IMR-90 (cell line): ENCODE results near the gene ABLIM3. TPM values are rescaled to one million over a fixed set of nuclear protein-coding genes. Genes with fewer than 3 reads are reported as not detected.

Source experiments
- ATAC-seq: fragments of 200-7000 bp; cut with Tn5 transposase; 2 replicates; pipeline ENCODE4 v1.9.1; 2020; ENCODE audit warnings: low read depth, mild to moderate bottlenecking, moderate library complexity
- BruUV-seq: library from RNA; stranded (reverse); fragments of 400-500 nt; replicated peaks from 2 replicates; lab custom pipeline; 2021; lab: Mats Ljungman, UMichigan
- CTCF ChIA-PET: fragments of 300-600 bp; formaldehyde crosslinking; extraction: SDS; loops from one replicate; lab custom pipeline; 2021; ENCODE audit warnings: antibody characterized with exemption; lab: Yijun Ruan, JAX
- POLR2A ChIA-PET: fragments of 300-600 bp; sonication (Branson Sonifier 250); formaldehyde crosslinking; loops from one replicate; lab custom pipeline; 2022; ENCODE audit warnings: antibody characterized with exemption; ENCODE audit not compliant: unreplicated experiment; lab: Charles Lee
- DNase-seq: peaks from one replicate; pipeline ENCODE4 v3.0.0; 2013
- H2AFZ ChIP-seq: replicated peaks from 2 replicates; pipeline ENCODE3; 2013; ENCODE audit warnings: low read length, mild to moderate bottlenecking; ENCODE audit not compliant: poor library complexity
- H2AK5ac ChIP-seq: 2 replicates; pipeline ENCODE4 v1.6.1; 2013; ENCODE audit warnings: low read depth, low read length, inconsistent platforms
- H2AK9ac ChIP-seq: replicated peaks from 2 replicates; pipeline ENCODE3; 2013; ENCODE audit warnings: mild to moderate bottlenecking, low read depth, low read length, moderate library complexity; ENCODE audit not compliant: poor library complexity
- H2BK120ac ChIP-seq: 2 replicates; pipeline ENCODE4 v1.6.1; 2013; ENCODE audit warnings: low read depth, low read length, inconsistent platforms
- H2BK15ac ChIP-seq: 3 replicates; pipeline ENCODE4 v1.6.1; 2013; ENCODE audit warnings: low read depth, low read length, inconsistent platforms
- H2BK20ac ChIP-seq: 2 replicates; pipeline ENCODE4 v1.6.1; 2013; ENCODE audit warnings: low read depth, mild to moderate bottlenecking, inconsistent platforms, low read length, moderate library complexity
- H2BK5ac ChIP-seq: 2 replicates; pipeline ENCODE4 v1.6.1; 2013; ENCODE audit warnings: mild to moderate bottlenecking, low read depth, low read length, inconsistent platforms; ENCODE audit not compliant: poor library complexity, severe bottlenecking
- H3K14ac ChIP-seq: replicated peaks from 2 replicates; pipeline ENCODE4 v1.6.1; 2013; ENCODE audit warnings: low read depth, low read length, inconsistent platforms
- H3K18ac ChIP-seq: 2 replicates; pipeline ENCODE4 v1.6.1; 2013; ENCODE audit warnings: low read depth, low read length, control low read depth
- H3K23ac ChIP-seq: 2 replicates; pipeline ENCODE4 v1.6.1; 2013; ENCODE audit warnings: low read depth, low read length, inconsistent platforms
- H3K27ac ChIP-seq: 2 replicates; pipeline ENCODE4 v1.5.1; 2013; ENCODE audit warnings: mild to moderate bottlenecking, control low read depth, low read length; ENCODE audit not compliant: insufficient read depth
- H3K27me3 ChIP-seq: 2 replicates; pipeline ENCODE4 v1.6.1; 2013; ENCODE audit warnings: low read length; ENCODE audit not compliant: control insufficient read depth, insufficient read depth
- H3K36me3 ChIP-seq: 2 replicates; pipeline ENCODE4 v1.6.1; 2013; ENCODE audit warnings: low read length, mixed read lengths; ENCODE audit not compliant: control insufficient read depth, insufficient read depth
- H3K4ac ChIP-seq: 2 replicates; pipeline ENCODE4 v1.6.1; 2013; ENCODE audit warnings: low read depth, low read length, inconsistent platforms
- H3K4me1 ChIP-seq: 2 replicates; pipeline ENCODE4 v1.6.1; 2013; ENCODE audit warnings: low read length, mixed read lengths; ENCODE audit not compliant: control insufficient read depth, insufficient read depth
- H3K4me2 ChIP-seq: 2 replicates; pipeline ENCODE4 v1.6.1; 2013; ENCODE audit warnings: low read depth, mild to moderate bottlenecking, control low read depth, low read length, moderate library complexity
- H3K4me3 ChIP-seq: 2 replicates; pipeline ENCODE4 v1.5.1; 2013; ENCODE audit warnings: low read depth, mild to moderate bottlenecking, control low read depth, low read length, moderate library complexity; ENCODE audit not compliant: insufficient read depth
- H3K56ac ChIP-seq: 2 replicates; pipeline ENCODE4 v1.6.1; 2013; ENCODE audit warnings: low read length, inconsistent platforms; ENCODE audit not compliant: insufficient read depth; ENCODE audit errors: extremely low read depth
- H3K79me1 ChIP-seq, 2 experiments: 2 replicates each; pipeline ENCODE4 v1.6.1; 2013; ENCODE audit warnings: low read length in 2 of 2, inconsistent platforms in 1 of 2, low read depth in 1 of 2
- H3K9ac ChIP-seq: 2 replicates; pipeline ENCODE4 v1.6.1; 2013; ENCODE audit warnings: low read depth, low read length, control low read depth
- H3K9me1 ChIP-seq: 2 replicates; pipeline ENCODE4 v1.6.1; 2013; ENCODE audit warnings: low read length, inconsistent platforms; ENCODE audit not compliant: insufficient read depth
- H3K9me3 ChIP-seq: 2 replicates; pipeline ENCODE4 v1.6.1; 2013; ENCODE audit warnings: low read length; ENCODE audit not compliant: control insufficient read depth, insufficient read depth
- H4K20me1 ChIP-seq: 2 replicates; pipeline ENCODE4 v1.6.1; 2013; ENCODE audit warnings: low read length, inconsistent platforms; ENCODE audit not compliant: insufficient read depth
- H4K5ac ChIP-seq: 2 replicates; pipeline ENCODE4 v1.6.1; 2013; ENCODE audit warnings: mild to moderate bottlenecking, low read depth, low read length, control low read depth
- H4K8ac ChIP-seq, 2 experiments: 2 replicates each; pipeline ENCODE4 v1.6.1; 2013; ENCODE audit warnings: low read depth in 2 of 2, low read length in 2 of 2, control low read depth in 1 of 2, inconsistent platforms in 1 of 2
- H4K91ac ChIP-seq: 2 replicates; pipeline ENCODE4 v1.6.1; 2013; ENCODE audit warnings: low read depth, low read length, inconsistent platforms; ENCODE audit not compliant: insufficient read depth
- BHLHE40 ChIP-seq: fragments of 150-350 bp; IDR thresholded peaks from 2 replicates; pipeline ENCODE4 v1.6.1; 2016; ENCODE audit warnings: mild to moderate bottlenecking, low read depth, low read length
- CEBPB ChIP-seq: IDR thresholded peaks from 2 replicates; pipeline ENCODE4 v1.6.1; 2012; ENCODE audit warnings: low read depth, low read length, improper control_type of control experiment
- CHD1 ChIP-seq: IDR thresholded peaks from 2 replicates; pipeline ENCODE4 v1.6.1; 2012; ENCODE audit warnings: low read depth, low read length, improper control_type of control experiment
- FOS ChIP-seq: fragments of 150-350 bp; IDR thresholded peaks from 2 replicates; pipeline ENCODE4 v1.6.1; 2016; ENCODE audit warnings: low read depth, low read length
- MAFK ChIP-seq: IDR thresholded peaks from 2 replicates; pipeline ENCODE4 v1.6.1; 2012; ENCODE audit warnings: low read depth, low read length, improper control_type of control experiment
- MAZ ChIP-seq: IDR thresholded peaks from 2 replicates; pipeline ENCODE4 v1.6.1; 2012; ENCODE audit warnings: low read depth, mild to moderate bottlenecking, low read length, improper control_type of control experiment, moderate library complexity, borderline replicate concordance
- MXI1 ChIP-seq: IDR thresholded peaks from 2 replicates; pipeline ENCODE4 v1.6.1; 2012; ENCODE audit warnings: low read depth, mild to moderate bottlenecking, low read length, moderate library complexity, borderline replicate concordance
- NFE2L2 ChIP-seq: fragments of 150-350 bp; IDR thresholded peaks from 2 replicates; pipeline ENCODE4 v1.6.1; 2016; ENCODE audit warnings: low read depth, mild to moderate bottlenecking, low read length
- POLR2A ChIP-seq: IDR thresholded peaks from 2 replicates; pipeline ENCODE4 v1.6.1; 2012; ENCODE audit warnings: mild to moderate bottlenecking, low read depth, low read length
- RAD21 ChIP-seq: IDR thresholded peaks from 2 replicates; pipeline ENCODE4 v1.6.1; 2012; ENCODE audit warnings: low read length, improper control_type of control experiment
- RFX5 ChIP-seq: IDR thresholded peaks from 2 replicates; pipeline ENCODE4 v1.8.0; 2012; ENCODE audit warnings: low read depth, mild to moderate bottlenecking, low read length, moderate library complexity
- SMC3 ChIP-seq: fragments of 150-350 bp; IDR thresholded peaks from 2 replicates; pipeline ENCODE4 v1.6.1; 2016; ENCODE audit warnings: low read depth, mild to moderate bottlenecking, antibody characterized with exemption, low read length, moderate library complexity
- WGBS, 2 experiments: methylation state at CpG; one replicate each; pipeline versions ENCODE4 v1.1.5 to v1.1.7; 2013; ENCODE audit warnings: missing lambda C conversion rate in 2 of 2; ENCODE audit not compliant: insufficient read length in 1 of 2; ENCODE audit errors: extremely low coverage in 2 of 2; 5-methylcytosine and 5-hydroxymethylcytosine counted together
- dilution Hi-C: fragments of 300-500 bp; cut with HindIII; formaldehyde crosslinking; loops from one replicate; pipeline ENCODE4 v1.14.3; 2018; ENCODE audit warnings: low sequenced_read_pairs; ENCODE audit not compliant: unreplicated experiment
- in situ Hi-C: fragments of 300-500 bp; cut with MboI; formaldehyde crosslinking; loops from 3 replicates; pipeline ENCODE4 v1.14.3; 2019; ENCODE audit warnings: low sequenced_read_pairs, inconsistent platforms, mixed read lengths
- intact Hi-C: fragments of 100-400 bp; cut with micrococcal nuclease; formaldehyde crosslinking; loops from 2 replicates; pipeline ENCODE4 v1.10.0; 2022
- polyA plus RNA-seq, 3 experiments: library from polyadenylated mRNA; depleted of rRNA; stranded (reverse); fragments of >200 nt; gene quantifications; 2 replicates each; pipeline ENCODE4 v1.2.3, GENCODE V29; 2012; ENCODE audit warnings: low replicate concordance in 1 of 3
- total RNA-seq: library from RNA; depleted of rRNA; stranded (reverse); fragments of >200 nt; gene quantifications from 2 replicates; pipeline ENCODE4 v1.2.3, GENCODE V29; 2012
- TF ChIP-seq, protein P1 (sequence below): fragments of 150-350 bp; IDR thresholded peaks from 2 replicates; pipeline ENCODE4 v1.6.1; 2017; ENCODE audit warnings: mild to moderate bottlenecking, antibody characterized with exemption, low read length, low read depth
- TF ChIP-seq, protein P2 (sequence below): fragments of 150-350 bp; IDR thresholded peaks from 2 replicates; pipeline ENCODE4 v1.6.1; 2016; ENCODE audit warnings: low read depth, mild to moderate bottlenecking, low read length, moderate library complexity, borderline replicate concordance
- TF ChIP-seq, protein P3 (sequence below): conservative IDR thresholded peaks from 2 replicates; pipeline ENCODE4 v1.5.1; 2012; ENCODE audit warnings: mild to moderate bottlenecking, low read depth, low read length, improper control_type of control experiment

Gene ABLIM3
- total and polyA plus RNA-seq, 2 of the 4 experiments (the other 2 are of a cell fraction), result 33.3 to 69.9 TPM

DNA sequence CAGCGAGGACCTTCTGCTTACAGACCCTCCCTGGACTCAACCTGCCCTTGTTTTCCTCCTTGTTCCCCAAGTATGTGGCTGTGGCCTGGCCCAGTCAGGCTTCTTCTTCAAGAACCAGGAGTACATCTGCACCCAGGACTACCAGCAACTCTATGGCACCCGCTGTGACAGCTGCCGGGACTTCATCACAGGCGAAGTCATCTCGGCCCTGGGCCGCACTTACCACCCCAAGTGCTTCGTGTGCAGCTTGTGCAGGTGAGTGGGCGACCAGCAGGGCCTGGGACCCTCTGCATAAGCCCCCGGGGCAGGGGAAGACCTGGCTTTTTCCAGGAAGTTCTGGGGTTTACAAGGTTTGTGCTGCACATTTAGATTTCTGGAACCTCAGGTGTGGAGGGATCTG lies 56.9 kb downstream of the ABLIM3 start:
- WGBS, 2 experiments, result 100% methylated on average over 2 of the region's 9 CpGs; no CpG with 5 or more reads in 1 of the 2 experiments
- H2BK120ac ChIP-seq, result no peak overlapping the region
- TF ChIP-seq BHLHE40 (no peak), MAZ (no peak), RFX5 (no peak), POLR2A (no peak), RAD21 (no peak), NFE2L2 (no peak), SMC3 (no peak), CHD1 (no peak), MAFK (no peak), CEBPB (no peak), MXI1 (no peak), FOS (no peak)
- TF ChIP-seq, protein P1, sequence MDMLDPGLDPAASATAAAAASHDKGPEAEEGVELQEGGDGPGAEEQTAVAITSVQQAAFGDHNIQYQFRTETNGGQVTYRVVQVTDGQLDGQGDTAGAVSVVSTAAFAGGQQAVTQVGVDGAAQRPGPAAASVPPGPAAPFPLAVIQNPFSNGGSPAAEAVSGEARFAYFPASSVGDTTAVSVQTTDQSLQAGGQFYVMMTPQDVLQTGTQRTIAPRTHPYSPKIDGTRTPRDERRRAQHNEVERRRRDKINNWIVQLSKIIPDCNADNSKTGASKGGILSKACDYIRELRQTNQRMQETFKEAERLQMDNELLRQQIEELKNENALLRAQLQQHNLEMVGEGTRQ, result no peak
- TF ChIP-seq, protein P2, sequence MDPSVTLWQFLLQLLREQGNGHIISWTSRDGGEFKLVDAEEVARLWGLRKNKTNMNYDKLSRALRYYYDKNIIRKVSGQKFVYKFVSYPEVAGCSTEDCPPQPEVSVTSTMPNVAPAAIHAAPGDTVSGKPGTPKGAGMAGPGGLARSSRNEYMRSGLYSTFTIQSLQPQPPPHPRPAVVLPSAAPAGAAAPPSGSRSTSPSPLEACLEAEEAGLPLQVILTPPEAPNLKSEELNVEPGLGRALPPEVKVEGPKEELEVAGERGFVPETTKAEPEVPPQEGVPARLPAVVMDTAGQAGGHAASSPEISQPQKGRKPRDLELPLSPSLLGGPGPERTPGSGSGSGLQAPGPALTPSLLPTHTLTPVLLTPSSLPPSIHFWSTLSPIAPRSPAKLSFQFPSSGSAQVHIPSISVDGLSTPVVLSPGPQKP, result no peak
- TF ChIP-seq, protein P3, sequence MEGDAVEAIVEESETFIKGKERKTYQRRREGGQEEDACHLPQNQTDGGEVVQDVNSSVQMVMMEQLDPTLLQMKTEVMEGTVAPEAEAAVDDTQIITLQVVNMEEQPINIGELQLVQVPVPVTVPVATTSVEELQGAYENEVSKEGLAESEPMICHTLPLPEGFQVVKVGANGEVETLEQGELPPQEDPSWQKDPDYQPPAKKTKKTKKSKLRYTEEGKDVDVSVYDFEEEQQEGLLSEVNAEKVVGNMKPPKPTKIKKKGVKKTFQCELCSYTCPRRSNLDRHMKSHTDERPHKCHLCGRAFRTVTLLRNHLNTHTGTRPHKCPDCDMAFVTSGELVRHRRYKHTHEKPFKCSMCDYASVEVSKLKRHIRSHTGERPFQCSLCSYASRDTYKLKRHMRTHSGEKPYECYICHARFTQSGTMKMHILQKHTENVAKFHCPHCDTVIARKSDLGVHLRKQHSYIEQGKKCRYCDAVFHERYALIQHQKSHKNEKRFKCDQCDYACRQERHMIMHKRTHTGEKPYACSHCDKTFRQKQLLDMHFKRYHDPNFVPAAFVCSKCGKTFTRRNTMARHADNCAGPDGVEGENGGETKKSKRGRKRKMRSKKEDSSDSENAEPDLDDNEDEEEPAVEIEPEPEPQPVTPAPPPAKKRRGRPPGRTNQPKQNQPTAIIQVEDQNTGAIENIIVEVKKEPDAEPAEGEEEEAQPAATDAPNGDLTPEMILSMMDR, result no peak
- H3K9me1 ChIP-seq, result peaks cover 46% of the 10 kb centered on the region
- DNase-seq (no peak), ATAC-seq (no peak)
- no peaks in the 10 kb centered on the region; the same call in 1 of the 2 replicates for H4K20me1 ChIP-seq
- no peaks in the 10 kb centered on the region for H3K9me3 ChIP-seq
- no peak overlapping the region for H2BK5ac ChIP-seq
- H3K27ac ChIP-seq, result no peak overlapping the region
- H4K5ac ChIP-seq, result no peak overlapping the region
- peaks cover 43% of the 10 kb centered on the region for H3K36me3 ChIP-seq
- no peak overlapping the region for H3K23ac ChIP-seq
- peaks cover 7% of the 10 kb centered on the region; the same call in 1 of the 2 replicates for H3K4me1 ChIP-seq
- H2AK9ac ChIP-seq, result no peak overlapping the region
- no peak overlapping the region for H4K8ac ChIP-seq
- H2AFZ ChIP-seq, result no peak overlapping the region
- H4K91ac ChIP-seq, result no peak overlapping the region
- H3K79me1 ChIP-seq, result peaks cover 23 to 70% of the 10 kb centered on the region in 2 experiments
- H3K9ac ChIP-seq, result no peak overlapping the region
- no peaks in the 10 kb centered on the region for H3K27me3 ChIP-seq
- no peak overlapping the region for H2AK5ac ChIP-seq
- H3K18ac ChIP-seq, result no peak overlapping the region
- H3K14ac ChIP-seq, result no peak overlapping the region
- in situ Hi-C loops (no loop called here), intact Hi-C loops (no loop called here), dilution Hi-C loops (no loop called here)
- no peak overlapping the region for H3K4me2 ChIP-seq
- ChIA-PET POLR2A (no interaction called here), CTCF (no interaction called here)
- H3K56ac ChIP-seq, result no peak overlapping the region
- H2BK20ac ChIP-seq, result no peak overlapping the region
- no peak overlapping the region for H3K4ac ChIP-seq
- no TSS peak for BruUV-seq
- H2BK15ac ChIP-seq, result no peak overlapping the region
- H3K4me3 ChIP-seq, result no peak overlapping the region
